GM21526 (cell line): ENCODE results near the gene MORC2.

ENCODE experiments used
- ATAC-seq: cut with Tn5 transposase; IDR thresholded peaks from one replicate; pipeline ENCODE4 v1.9.1; 2021; ENCODE audit warnings: moderate library complexity; ENCODE audit not compliant: unreplicated experiment, low FRiP score

MORC2 gene

DNA sequence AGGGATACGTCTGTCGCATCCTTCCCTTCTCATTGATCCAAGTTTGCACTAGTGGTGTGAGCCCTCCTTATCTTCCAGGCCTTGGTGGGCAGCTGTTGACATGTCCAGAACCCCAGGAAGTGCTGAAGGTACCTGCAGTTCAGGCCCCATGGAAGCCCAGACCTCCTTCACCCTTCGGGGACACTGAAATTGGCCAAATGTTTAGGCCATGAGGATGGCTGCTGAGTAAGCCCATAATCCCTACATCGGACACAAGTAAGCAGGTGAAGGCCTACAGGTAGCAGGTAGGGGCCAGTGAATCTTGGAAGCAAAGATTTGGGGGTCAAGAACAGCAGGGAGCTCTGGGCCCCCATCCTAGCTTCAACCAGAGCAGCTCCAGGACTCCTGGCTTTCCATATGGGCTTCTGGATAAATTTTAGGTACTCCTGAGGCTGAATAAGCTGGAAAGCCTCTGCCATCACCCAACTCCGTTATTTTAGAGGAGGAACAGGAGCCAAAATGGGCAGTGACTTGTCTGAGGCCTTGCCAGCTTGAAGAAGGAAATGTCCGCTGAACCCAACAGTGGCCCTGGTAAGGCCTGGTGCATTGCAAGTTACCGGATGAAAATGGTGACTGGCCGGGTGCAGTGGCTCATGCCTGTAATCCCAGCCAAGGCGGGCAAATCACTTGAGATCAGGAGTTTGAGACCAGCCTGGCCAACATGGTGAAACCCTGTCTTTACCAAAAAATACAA, 45.2 kb downstream of the MORC2 start:
- no peak for ATAC-seq

DNA sequence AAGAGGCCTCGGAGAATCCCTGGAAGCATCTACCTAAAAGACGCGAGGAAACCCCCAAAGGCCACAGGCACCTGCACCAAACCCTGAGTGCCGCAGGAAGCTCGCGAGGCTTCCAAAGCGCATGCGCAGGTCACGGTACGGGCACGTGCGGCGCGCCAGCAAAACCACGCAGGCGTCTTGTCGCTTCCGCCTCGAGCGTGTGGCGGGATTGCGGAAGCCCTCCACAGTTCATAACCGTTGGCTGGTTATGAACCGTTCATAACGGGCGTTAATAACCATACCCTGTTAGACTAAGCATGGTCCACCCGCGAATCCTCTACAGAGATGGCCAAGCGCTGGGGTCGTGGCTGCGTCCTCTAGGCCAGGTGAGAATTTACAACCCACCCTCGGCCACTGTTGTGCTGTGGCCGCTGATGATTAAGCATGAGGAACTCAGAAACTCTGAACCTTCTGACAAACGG, 46.4 kb downstream of the MORC2 start:
- ATAC-seq: no peak

DNA sequence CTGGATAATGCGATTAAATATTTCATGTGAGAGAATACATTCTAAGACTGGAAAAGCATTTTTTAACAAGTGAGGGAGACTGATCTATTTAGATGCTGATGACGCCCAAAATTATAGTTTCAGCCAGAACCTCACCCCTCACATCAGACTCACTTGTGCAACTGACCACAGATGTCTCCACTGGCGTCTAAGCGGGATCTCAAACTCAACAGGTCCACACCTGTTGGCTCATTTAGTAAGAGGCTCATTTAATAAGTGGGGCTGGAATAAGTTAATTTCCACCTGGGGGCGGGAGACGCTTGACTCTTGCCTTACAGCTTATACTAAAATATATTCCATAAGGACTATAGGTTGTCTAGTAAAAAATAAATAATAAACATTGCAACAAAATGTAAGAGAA, 47.5 kb downstream of the MORC2 start:
- no peak for ATAC-seq

DNA sequence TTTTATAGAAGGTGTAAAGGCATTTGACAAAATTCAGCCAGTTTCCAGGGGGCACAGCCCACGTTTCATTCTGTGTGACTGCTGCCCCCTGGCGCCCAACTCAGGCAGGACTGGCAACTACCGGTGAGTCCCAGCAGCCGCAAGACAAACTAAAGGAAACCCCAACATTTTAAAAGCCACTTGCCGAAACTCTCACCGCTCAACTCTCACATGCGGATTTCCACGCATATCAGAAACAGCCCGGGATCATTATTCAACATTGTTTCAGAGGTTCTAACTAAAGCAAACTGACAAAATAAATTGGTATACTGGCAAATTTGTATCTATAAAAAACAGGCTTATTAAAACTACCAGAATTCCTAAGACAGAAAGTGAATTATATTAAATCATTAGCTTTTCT, 48.2 kb downstream of the MORC2 start:
- ATAC-seq: no peak

DNA sequence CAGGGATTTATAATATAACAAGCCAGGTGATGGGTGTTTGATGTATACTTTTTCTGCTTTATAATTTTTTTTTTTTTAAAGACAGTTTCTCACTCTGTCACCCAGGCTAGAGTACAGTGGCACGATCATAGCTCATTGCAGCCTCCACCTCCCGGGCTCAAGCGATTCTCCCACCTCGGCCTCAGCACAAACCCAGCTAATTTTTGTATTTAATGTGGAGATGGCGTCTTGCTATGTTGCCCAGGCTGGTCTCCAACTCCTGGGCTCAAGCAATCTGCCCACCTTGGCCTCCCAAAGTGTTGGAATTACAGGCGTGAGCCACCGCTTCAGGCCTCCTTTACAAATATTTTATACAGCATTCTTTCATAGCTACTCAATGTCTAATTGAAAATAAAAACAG, 48.6 kb downstream of the MORC2 start:
- no peak for ATAC-seq

DNA sequence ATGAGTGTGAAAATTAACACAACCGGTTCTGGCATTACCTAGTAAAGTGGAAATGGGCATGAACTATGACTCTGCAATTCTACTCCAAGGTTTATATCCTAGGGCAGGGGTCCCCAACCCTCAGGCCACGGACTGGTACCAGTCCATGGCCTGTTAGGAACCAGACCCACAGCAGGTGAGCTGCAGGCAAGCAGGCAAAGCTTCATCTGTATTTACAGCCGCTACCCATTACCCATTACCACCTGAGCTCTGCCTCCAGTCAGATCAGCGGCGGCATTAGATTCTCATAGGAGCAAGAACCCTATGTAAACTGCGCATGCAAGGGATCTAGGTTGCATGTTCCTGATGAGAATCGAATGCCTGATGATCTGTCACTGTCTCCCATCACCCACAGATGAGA, 49.8 kb downstream of the MORC2 start:
- ATAC-seq: no peak

DNA sequence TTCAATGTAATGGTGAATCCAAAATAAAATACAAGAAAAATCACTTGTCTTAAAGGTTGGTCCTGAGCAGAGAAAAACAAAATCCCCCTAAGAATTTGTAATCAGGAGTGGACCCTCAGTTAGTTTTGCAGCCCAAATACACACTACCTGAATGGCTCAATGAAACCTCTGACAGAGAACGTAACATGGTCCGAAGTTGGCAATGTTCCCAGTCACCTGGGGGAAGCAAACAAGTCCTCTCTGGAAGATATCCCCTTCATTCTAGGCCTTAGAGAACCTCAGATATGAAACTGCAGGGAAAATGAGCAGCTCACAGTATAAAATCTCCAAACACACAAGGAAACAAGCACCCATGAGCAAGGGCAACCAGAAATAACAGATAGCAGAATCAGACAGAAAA, 58.2 kb downstream of the MORC2 start:
- no peak for ATAC-seq

DNA sequence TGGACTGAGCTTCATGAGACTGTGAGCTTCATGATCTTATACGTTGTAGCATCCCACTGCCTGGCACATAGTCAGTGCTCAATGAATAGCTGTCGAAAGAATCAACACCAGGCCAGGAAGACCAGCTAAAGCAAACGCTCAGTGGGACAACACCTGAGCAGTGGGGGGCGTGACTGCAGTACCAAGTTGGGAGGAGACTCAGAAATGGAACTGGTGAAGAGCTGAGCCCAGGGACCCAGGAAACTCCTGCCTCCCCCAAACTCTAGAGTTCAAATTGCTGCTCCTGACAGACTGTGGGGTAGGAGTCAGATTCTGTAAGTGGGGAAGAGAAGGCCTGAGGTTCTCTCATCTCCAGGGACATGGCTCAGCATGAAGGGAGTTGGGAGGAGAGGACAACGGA, 59.3 kb downstream of the MORC2 start:
- no peak for ATAC-seq

DNA sequence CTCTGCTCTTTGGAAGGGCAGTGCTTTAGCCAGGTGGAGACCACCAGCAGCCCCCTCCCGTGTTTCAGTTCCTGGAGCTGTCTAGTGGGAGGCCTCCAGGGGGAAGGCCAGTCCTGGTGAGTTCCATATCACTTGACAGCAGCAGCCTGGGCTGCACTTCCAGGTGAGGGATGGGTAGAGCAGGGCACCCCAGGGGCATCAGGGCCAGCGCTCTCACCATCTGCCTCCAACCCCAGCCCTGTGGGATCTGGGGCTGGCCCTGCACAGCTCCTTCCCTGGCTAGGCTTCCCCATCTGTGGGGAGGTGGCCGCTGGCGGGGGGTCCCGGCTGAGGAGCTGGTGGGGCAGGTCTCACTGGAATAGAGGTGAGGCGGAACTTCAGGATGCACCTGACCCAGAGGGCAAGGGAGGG, 60.5 kb downstream of the MORC2 start:
- no peak for ATAC-seq

DNA sequence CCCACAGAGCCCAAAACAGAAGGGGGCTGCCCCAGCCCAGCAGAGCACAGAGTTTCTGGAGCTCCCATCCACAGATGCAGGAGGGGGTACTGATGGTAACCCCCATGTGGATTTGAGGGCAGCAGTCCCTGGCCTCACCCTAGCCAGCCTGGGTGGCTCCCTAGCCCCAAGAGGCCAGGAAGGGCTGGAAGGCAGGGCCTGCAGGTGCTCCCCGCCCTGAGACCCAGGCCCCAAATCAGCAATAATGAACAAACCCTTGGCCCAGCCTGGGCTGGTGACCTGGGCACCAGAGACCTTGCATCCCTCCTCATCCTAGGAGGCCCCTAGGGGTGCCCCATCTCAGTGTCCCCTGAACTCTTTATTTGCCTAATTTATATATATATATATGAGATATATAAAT, 61.6 kb downstream of the MORC2 start:
- no peak for ATAC-seq

DNA sequence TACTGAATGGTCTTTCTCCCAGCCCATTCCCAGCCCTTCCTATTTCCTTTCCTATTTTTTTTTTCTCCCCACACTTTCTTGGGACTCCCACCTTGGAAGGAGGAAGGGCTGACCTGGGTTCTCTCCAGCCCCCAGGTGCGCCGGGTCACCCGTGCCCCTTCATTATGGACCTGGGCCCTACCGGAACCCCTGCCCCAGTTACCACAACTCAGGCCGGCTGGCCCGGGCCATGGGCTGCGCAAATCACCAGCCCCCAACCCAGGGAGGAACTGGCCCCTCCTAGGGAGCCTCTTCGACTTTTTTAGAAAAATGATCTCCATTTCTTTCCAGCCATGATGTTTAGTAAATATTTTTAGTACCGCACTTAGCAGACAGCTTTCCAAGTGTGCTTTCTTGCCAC, 62.2 kb downstream of the MORC2 start:
- ATAC-seq: no peak

DNA sequence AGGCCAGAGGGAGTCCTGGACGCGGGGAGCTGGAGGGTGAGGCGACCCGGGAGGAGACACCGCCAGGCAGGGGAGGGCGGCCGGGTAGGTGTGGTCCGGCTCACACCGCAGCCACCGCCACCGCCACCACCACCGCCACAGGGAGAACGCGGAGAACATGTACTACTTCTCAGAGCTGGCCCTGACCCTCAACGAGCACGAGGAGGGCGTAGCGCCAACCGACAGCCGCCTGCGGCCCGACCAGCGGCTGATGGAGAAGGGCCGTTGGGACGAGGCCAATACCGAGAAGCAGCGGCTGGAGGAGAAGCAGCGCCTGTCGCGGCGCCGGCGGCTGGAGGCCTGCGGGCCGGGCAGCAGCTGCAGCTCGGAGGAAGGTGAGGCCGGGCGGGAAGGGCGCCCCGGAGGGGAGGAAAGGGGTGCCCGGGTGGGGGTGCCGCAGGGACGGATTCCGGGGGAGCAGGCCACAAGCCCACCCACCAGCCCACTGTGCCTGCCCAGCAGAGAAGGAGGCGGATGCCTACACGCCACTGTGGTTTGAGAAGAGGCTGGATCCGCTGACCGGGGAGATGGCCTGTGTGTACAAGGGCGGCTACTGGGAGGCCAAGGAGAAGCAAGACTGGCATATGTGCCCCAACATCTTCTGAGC, 62.8 kb downstream of the MORC2 start:
- no peak for ATAC-seq

DNA sequence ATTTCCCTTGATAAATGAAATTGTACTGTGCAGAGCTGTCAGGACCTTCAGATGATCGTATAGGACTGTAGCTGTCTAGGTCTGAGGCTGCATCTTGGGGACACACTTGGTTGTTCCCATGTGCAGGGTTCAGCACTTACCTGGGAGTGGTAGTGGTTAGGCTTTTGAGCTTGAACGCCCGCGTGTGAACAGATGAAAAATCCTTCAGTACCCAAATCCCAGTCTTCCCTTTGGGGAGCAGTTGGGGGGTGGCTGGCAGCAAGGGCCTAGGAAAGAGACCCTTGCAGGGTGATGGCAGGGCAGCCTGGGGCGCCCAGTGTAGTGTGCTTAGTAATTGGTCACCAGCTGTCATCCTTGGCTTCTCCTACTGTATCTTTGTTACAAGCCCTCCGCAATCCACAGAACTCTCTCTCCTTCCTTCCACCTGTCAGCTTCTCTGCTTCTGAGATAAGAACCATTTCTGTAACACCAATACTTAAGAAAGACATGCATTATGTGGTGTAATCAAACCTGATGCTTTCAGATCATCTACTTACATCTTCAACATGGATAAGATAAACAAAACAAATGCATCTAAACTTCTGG, 64.6 kb downstream of the MORC2 start:
- no peak for ATAC-seq

DNA sequence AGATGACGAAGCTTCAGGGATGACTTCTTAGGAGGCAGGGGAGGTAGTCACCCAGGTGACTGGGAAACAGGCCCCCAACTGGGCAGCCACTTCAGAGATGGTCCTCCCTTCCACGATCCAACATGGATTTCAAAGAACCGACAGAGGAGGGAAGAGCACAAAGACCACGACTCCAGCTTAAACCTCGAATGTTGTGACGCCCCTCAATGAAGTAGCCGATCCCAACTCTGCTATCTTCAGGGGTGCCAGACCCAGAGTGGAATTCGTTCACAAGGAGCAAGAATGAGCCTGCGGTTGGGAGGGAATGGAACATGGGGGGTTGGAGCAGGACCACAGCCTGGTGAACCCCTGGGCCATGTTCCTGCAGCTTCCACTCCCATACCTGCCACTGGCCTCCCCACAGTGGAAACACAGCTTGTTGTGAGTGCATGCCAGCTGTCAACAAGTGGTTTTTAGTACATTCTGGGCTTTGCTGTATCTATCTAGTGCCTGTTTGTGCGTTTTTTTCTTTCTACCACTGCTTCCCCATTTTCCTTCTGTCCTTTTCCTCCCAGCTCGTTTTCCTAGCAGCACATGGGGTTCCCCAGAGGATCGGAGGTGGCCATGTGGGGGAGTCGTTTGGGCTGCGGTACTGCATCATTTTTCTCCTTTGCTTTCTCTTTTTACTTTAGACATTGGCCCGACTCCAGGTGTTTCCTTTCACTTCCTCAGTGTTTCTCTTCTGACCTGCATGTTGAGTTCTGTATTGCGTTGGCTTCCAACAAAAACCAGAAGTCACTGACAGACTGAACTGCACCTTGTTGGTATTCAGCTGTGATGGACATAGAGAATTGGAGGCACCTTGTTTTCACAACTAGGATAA, 65.8 kb downstream of the MORC2 start:
- ATAC-seq: no peak

DNA sequence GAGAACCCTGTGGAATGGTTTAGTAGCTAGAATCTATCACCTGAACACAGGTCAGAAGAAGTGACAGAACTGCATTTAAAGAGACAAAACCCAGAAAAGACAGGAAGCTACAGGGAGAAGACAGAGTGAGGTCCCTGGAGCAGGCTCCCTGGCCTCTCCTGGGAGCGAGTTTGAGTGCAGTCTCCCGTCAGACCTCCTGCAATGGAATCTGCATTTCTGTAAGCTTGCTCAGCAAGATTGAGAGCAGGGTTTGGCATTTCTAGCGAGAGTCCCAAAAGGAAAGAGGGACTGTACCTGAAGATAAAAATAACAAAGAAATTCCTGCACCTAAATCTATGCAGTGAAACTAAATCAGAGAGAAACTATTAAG, 74.2 kb downstream of the MORC2 start:
- ATAC-seq: no peak

DNA sequence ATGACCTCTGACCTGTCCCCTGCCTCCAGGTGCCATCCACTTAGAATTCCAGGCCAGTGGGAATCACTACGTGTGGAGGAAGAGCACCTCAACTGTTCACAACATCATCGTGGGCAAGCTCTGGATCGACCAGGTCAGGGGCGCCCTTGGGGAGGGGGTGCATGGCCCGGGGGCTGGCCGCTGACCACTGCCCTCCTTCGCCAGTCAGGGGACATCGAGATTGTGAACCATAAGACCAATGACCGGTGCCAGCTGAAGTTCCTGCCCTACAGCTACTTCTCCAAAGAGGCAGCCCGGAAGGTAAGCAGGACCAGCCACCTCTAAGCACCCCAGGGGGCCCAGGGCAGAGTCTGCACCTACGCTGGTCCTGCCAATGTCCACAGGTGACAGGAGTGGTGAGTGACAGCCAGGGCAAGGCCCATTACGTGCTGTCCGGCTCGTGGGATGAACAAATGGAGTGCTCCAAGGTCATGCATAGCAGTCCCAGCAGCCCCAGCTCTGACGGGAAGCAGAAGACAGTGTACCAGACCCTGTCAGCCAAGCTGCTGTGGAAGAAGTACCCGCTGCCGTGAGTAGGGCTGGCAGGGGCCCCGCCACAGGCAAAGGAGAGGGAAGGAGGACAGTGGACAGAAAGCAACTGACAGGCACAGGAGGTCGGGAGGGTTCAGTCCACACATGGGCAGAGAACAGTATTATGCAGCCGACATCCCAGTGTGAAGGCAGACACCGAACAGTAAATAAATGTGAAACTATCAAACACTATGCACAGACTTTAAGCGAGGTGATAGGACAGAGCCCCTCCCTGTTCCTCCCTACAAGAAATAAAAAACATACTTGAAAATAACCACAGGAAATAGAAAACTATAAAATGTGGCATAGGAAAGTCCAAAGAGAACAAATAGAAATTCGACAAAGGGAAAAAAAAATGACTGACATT, 74.9 kb downstream of the MORC2 start:
- no peak for ATAC-seq

DNA sequence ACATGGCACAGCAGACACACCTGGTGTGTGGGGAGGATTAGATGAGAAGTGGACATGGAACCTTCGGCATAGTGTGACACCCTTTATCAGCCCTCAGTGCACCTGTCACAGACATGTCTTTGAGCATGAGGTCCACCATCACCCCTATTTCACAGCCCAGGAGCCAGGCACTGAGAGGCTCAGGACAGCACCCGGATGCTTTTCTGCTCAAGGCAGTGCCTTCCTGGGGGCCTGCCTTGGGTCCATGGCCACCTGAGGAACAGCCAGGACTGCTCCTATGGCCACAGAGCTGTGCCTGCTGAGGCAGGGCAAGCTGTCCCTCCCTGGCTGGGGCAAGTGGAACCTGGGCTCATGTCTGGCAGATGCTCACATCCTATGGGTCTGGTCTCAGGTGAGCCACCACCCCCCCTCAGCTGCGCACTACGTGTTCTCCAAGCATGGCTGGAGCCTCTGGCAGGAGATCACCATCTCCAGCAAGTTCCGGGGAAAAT, 75.8 kb downstream of the MORC2 start:
- ATAC-seq: no peak

DNA sequence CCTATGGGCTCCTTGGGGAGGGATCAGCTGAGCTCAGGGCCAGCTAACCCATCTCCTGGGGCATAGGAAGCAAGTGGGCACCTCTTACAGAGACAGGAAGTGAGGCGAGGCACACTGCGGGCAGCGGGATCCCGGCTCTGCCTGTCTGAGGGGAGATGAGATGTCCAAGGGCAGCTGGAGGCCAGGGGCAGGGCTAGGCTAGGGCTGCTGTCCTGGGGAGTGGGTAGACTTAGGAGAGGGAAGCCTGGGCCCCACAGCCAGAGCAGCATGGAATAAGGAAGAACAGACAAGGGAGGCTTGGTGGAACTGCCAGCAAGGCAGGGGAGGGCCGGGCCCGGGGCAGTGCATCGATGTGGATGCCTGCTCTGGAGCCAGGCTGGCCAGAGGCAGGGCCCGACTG, 76.3 kb downstream of the MORC2 start:
- ATAC-seq: no peak

DNA sequence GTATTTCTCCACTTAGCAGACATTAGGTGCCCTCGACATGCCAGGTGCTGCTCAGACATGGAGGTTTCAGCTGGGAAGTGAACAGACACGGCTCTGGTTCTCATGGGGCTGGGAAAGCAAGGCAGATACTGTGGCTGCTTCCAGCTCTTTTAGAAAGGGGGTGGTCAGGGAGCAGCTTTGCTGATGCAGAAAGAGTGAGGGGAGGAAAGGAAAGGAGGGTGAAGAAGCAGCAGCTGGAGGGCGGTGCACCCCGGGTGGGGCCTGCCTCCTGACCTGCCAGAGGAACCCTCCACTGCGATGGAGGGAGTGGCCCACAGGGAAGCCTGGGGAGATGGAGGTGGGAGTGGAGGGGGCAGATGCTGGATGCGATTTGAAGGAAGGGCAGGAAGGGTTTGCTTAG, 76.8 kb downstream of the MORC2 start:
- no peak for ATAC-seq

DNA sequence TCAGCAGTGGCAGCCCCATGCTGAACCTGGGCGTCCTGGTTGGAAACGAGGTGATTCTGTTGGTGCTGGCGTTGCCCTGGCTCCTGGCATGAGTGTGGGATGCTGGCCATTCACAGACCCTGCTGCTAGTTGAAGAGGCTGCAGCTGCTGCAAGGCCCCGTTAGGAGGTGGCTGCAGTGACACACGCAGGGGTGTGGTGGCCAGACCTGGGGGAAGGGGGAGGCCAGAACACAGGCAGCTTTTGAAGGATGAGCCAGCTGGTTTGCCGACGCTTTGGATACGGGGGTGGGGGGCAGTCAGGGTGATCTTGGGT, 77.2 kb downstream of the MORC2 start:
- no peak for ATAC-seq
